Neuronal stem cell (in vitro differentiated cells): ENCODE results near the gene RAB34.

Source experiments
- DNase-seq: peaks from one replicate; pipeline ENCODE4 v3.0.0-alpha.2; 2013; ENCODE audit warnings: low spot score
- H2AFZ ChIP-seq: one replicate; pipeline ENCODE4 v1.6.1; 2013; ENCODE audit warnings: mild to moderate bottlenecking, low read length, inconsistent platforms
- H2AK5ac ChIP-seq: 2 replicates; pipeline ENCODE4 v1.6.1; 2013; ENCODE audit warnings: low read depth, mild to moderate bottlenecking, inconsistent platforms, low read length, moderate library complexity, mixed read lengths
- H2BK120ac ChIP-seq: 2 replicates; pipeline ENCODE4 v1.6.1; 2013; ENCODE audit warnings: low read depth, mild to moderate bottlenecking, inconsistent platforms, low read length, moderate library complexity, mixed read lengths
- H2BK12ac ChIP-seq: one replicate; pipeline ENCODE4 v1.6.1; 2013; ENCODE audit warnings: low read length, inconsistent platforms
- H2BK15ac ChIP-seq: 2 replicates; pipeline ENCODE4 v1.6.1; 2013; ENCODE audit warnings: mild to moderate bottlenecking, low read length, inconsistent platforms, mixed read lengths
- H2BK5ac ChIP-seq: one replicate; pipeline ENCODE4 v1.6.1; 2013; ENCODE audit warnings: inconsistent platforms, mild to moderate bottlenecking, low read length, moderate library complexity
- H3K14ac ChIP-seq: one replicate; pipeline ENCODE4 v1.6.1; 2013; ENCODE audit warnings: low read length, inconsistent platforms
- H3K18ac ChIP-seq: 2 replicates; pipeline ENCODE4 v1.6.1; 2013; ENCODE audit warnings: low read length, inconsistent platforms
- H3K23ac ChIP-seq: 2 replicates; pipeline ENCODE4 v1.6.1; 2013; ENCODE audit warnings: low read depth, mild to moderate bottlenecking, mixed read lengths, low read length, inconsistent platforms; ENCODE audit not compliant: poor library complexity
- H3K27ac ChIP-seq: replicated peaks from 3 replicates; pipeline ENCODE4 v1.5.1; 2013; ENCODE audit warnings: low read length, inconsistent platforms
- H3K27me3 ChIP-seq, 3 experiments: 2 replicates each; pipeline ENCODE4 v1.6.1; 2013; ENCODE audit warnings: low read length in 3 of 3, mild to moderate bottlenecking in 2 of 3, inconsistent platforms in 1 of 3, low read depth in 1 of 3, mixed read lengths in 1 of 3, moderate library complexity in 1 of 3; ENCODE audit not compliant: control insufficient read depth in 3 of 3, insufficient read depth in 3 of 3
- H3K36me3 ChIP-seq, 2 donors: replicated peaks in 1 of 2; 2 replicates each; pipeline ENCODE4 v1.6.1; 2013; ENCODE audit warnings: low read length in 2 of 2; ENCODE audit not compliant: control insufficient read depth in 2 of 2, insufficient read depth in 2 of 2
- H3K4ac ChIP-seq: 2 replicates; pipeline ENCODE4 v1.6.1; 2013; ENCODE audit warnings: inconsistent platforms, mild to moderate bottlenecking, low read length, moderate library complexity
- H3K4me1 ChIP-seq, 2 donors: 1 replicate in 1 of 2; 2 replicates in 1 of 2; pipeline ENCODE4 v1.6.1; 2013; ENCODE audit warnings: low read length in 2 of 2, low read depth in 1 of 2; ENCODE audit not compliant: control insufficient read depth in 2 of 2, insufficient read depth in 1 of 2
- H3K4me2 ChIP-seq: one replicate; pipeline ENCODE4 v1.6.1; 2013; ENCODE audit warnings: mild to moderate bottlenecking, low read length, inconsistent platforms; ENCODE audit not compliant: insufficient read depth, poor library complexity, severe bottlenecking
- H3K4me3 ChIP-seq, 2 donors: 2 replicates each; pipeline ENCODE4 v1.5.1; 2013; ENCODE audit warnings: low read length in 2 of 2, mild to moderate bottlenecking in 2 of 2, inconsistent platforms in 1 of 2, moderate library complexity in 1 of 2
- H3K79me1 ChIP-seq: one replicate; pipeline ENCODE4 v1.6.1; 2013; ENCODE audit warnings: low read depth, mild to moderate bottlenecking, inconsistent platforms, low read length, moderate library complexity
- H3K9ac ChIP-seq: one replicate; pipeline ENCODE4 v1.6.1; 2013; ENCODE audit warnings: mild to moderate bottlenecking, low read depth, low read length, inconsistent platforms; ENCODE audit not compliant: poor library complexity
- H3K9me3 ChIP-seq, 2 donors: replicated peaks in 1 of 2; 2 replicates each; pipeline versions ENCODE3 to v1.6.1; 2013; ENCODE audit warnings: low read length in 2 of 2, mild to moderate bottlenecking in 2 of 2, inconsistent platforms in 1 of 2, low read depth in 1 of 2, mixed read lengths in 1 of 2, moderate library complexity in 1 of 2; ENCODE audit not compliant: control insufficient read depth in 2 of 2, insufficient read depth in 1 of 2
- H4K8ac ChIP-seq: one replicate; pipeline ENCODE4 v1.6.1; 2013; ENCODE audit warnings: low read depth, mild to moderate bottlenecking, inconsistent platforms, low read length, moderate library complexity
- H4K91ac ChIP-seq: one replicate; pipeline ENCODE4 v1.6.1; 2013; ENCODE audit warnings: low read length, low read depth, mild to moderate bottlenecking, inconsistent platforms; ENCODE audit not compliant: poor library complexity
- WGBS, 2 donors: extraction: QIAGEN DNeasy Blood & Tissue Kit; methylation state at CpG; one replicate each; pipeline ENCODE4 v1.1.7; 2013; ENCODE audit warnings: missing lambda C conversion rate in 2 of 2, mixed read lengths in 1 of 2; ENCODE audit not compliant: insufficient read length in 2 of 2, insufficient replicate concordance in 1 of 2; ENCODE audit errors: extremely low coverage in 2 of 2; 5-methylcytosine and 5-hydroxymethylcytosine counted together

Gene RAB34

GRCh38 chr17:28748852-28749515 is 31.3 kb upstream of the RAB34 start:
- peak overlapping the region; percentile 6 for H4K8ac ChIP-seq
- H3K27ac ChIP-seq: no peak overlapping the region
- H3K79me1 ChIP-seq: peaks cover 26% of the 10 kb centered on the region
- WGBS, 2 donors: no CpG with 5 or more reads among the region's 18 CpGs
- H4K91ac ChIP-seq: no peak overlapping the region
- H2AFZ ChIP-seq: no peak overlapping the region
- H3K36me3 ChIP-seq: peaks cover 55 to 82% of the 10 kb centered on the region in 2 donors
- no peaks in the 10 kb centered on the region for H3K27me3 ChIP-seq
- H2BK15ac ChIP-seq: no peak overlapping the region
- no peak overlapping the region for H3K4me3 ChIP-seq
- H3K4ac ChIP-seq: no peak overlapping the region
- no peak for DNase-seq
- H2BK12ac ChIP-seq: no peak overlapping the region
- H3K23ac ChIP-seq: peak overlapping the region; percentile 61
- no peak overlapping the region for H2AK5ac ChIP-seq
- H2BK5ac ChIP-seq: no peak overlapping the region
- H2BK120ac ChIP-seq: peak overlapping the region; percentile 18
- H3K9ac ChIP-seq: peak overlapping the region; percentile 54
- peaks cover 0 to 2% of the 10 kb centered on the region in 2 donors for H3K9me3 ChIP-seq
- H3K14ac ChIP-seq: no peak overlapping the region
- peaks cover 19 to 27% of the 10 kb centered on the region in 2 donors for H3K4me1 ChIP-seq
- no peak overlapping the region for H3K4me2 ChIP-seq
- no peak overlapping the region for H3K18ac ChIP-seq

DNA sequence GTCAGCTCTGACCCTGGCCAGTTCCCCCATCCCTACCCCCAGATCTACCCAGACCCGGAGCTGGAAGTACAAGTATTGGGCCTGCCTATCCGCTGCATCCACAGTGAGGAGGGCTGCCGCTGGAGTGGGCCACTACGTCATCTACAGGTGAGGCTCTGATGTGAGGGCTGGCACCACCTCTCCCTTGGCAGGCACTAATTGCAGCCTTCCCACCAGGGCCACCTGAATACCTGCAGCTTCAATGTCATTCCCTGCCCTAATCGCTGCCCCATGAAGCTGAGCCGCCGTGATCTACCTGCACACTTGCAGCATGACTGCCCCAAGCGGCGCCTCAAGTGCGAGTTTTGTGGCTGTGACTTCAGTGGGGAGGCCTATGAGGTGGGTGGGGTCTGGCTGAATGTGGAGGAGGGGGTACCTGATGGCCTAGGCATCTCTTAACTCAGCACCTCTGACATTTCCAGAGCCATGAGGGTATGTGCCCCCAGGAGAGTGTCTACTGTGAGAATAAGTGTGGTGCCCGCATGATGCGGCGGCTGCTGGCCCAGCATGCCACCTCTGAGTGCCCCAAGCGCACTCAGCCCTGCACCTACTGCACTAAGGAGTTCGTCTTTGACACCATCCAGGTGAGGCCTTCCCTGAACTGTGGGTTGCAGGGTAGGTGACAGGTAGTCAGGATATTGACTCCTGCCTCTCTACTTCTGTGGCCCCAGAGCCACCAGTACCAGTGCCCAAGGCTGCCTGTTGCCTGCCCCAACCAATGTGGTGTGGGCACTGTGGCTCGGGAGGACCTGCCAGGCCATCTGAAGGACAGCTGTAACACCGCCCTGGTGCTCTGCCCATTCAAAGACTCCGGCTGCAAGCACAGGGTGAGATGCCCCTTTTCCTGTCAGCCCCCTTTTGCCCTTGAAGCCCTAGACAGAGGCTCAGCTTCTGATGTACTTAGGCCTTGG is 30.4 kb upstream of the RAB34 start:
- peaks cover 19 to 27% of the 10 kb centered on the region in 2 donors for H3K4me1 ChIP-seq
- peak overlapping the region; percentile 16 for H3K23ac ChIP-seq
- peaks cover 0 to 2% of the 10 kb centered on the region in 2 donors for H3K9me3 ChIP-seq
- no peak overlapping the region for H4K91ac ChIP-seq
- peak overlapping the region; percentile 3 for H2AK5ac ChIP-seq
- no peak overlapping the region for H2BK5ac ChIP-seq
- H3K36me3 ChIP-seq: peaks cover 55 to 82% of the 10 kb centered on the region in 2 donors
- no peak overlapping the region for H2BK15ac ChIP-seq
- no peak for DNase-seq
- no peak overlapping the region for H3K27ac ChIP-seq
- H3K4me2 ChIP-seq: no peak overlapping the region
- peak overlapping the region; percentile 14 for H2BK12ac ChIP-seq
- no peak overlapping the region for H2AFZ ChIP-seq
- no peak overlapping the region for H2BK120ac ChIP-seq
- H3K4ac ChIP-seq: no peak overlapping the region
- H3K9ac ChIP-seq: peak overlapping the region; percentile 36
- H4K8ac ChIP-seq: peak overlapping the region; percentile 23
- no peak overlapping the region for H3K14ac ChIP-seq
- peaks cover 27% of the 10 kb centered on the region for H3K79me1 ChIP-seq
- peak overlapping the region; percentile 75 for H3K18ac ChIP-seq
- no CpG with 5 or more reads among the region's 18 CpGs for WGBS, 2 donors
- H3K4me3 ChIP-seq: no peak overlapping the region
- H3K27me3 ChIP-seq: no peaks in the 10 kb centered on the region

DNA sequence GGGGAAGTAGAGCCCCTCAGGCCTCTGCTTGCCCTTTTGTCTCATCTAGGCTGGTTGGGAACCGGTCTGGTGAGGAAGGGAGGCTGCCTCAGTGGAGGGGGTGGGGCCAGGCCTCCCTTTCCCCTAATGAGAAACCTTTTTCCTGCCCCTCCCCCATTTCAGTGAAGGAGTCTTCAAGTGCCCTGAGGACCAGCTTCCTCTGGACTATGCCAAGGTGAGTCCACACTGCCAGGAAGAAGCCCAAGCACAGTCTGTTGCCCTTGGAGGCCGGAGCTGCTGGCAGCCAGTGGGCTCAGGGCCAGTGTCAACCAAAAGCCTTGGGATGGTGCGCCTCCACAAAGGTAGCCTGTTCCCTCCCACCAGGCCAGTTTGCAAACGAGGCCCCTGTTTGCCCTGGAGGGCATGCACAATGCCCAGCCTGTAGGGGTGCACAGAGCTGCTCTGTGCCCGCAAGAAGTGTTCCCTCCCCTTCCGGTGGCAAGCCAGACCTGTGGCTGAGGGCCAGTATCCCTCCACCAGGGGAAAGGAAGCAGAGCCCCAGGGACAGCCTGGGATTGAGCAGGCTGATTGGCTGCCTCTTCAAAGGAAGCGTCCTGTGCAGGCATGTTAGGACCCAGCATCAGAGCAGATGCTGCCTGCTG is 29.5 kb upstream of the RAB34 start:
- Histone ChIP-seq H3K4me2 (peak overlapping the region; percentile 52), H3K79me1 (peaks cover 27% of the 10 kb centered on the region)

More for the DNA sequence above, 29.5 kb upstream of the RAB34 start:
- Histone ChIP-seq H4K91ac (no peak overlapping the region), H2BK12ac (no peak overlapping the region), H3K14ac (no peak overlapping the region), H3K27ac (peak overlapping the region; percentile 72), H2AFZ (no peak overlapping the region), H3K4me3 (no peak overlapping the region), H2BK120ac (no peak overlapping the region), H3K9ac (peak overlapping the region; percentile 50), H3K18ac (peak overlapping the region; percentile 44), H2BK15ac (no peak overlapping the region), H3K9me3 (no peaks in the 10 kb centered on the region), H3K36me3 (peaks cover 52 to 74% of the 10 kb centered on the region in 2 donors), H3K23ac (peak overlapping the region; percentile 16), H4K8ac (no peak overlapping the region), H3K27me3 (no peaks in the 10 kb centered on the region), H3K4ac (no peak overlapping the region), H2AK5ac (peak overlapping the region; percentile 3), H3K4me1 (peaks cover 19 to 30% of the 10 kb centered on the region in 2 donors), H2BK5ac (peak overlapping the region; percentile 32)
- DNase-seq: no peak
- WGBS, 2 donors: no CpG with 5 or more reads among the region's 7 CpGs
